Heart left ventricle (tissue), 13 donors: Measurements from ENCODE around the gene TUBA4B.

Experiments used
- CTCF ChIP-seq, 12 donors: fragments of 200-600 bp; sonication (generic) in 4 of 12; IDR thresholded peaks; one replicate each; pipeline versions ENCODE4 v1.5.0 to v1.8.0; 2018 to 2022; ENCODE audit warnings: antibody characterized with exemption in 12 of 12, mild to moderate bottlenecking in 5 of 12
- POLR2A ChIP-seq, 2 donors: fragments of 450-650 bp; IDR thresholded peaks; one replicate each; pipeline ENCODE4 v1.6.1; 2017; ENCODE audit warnings: antibody characterized with exemption in 2 of 2, mild to moderate bottlenecking in 2 of 2, moderate library complexity in 2 of 2
- donor health status: ischemic (EF 13 %, LVEDD 7.1; RV severe dilation, severe dysfunction).
- donor health status: DM: no; HTN: yes; CAD: no.
- donor health status: DM: no; HTN: no; CAD: no.
- donor health status: ischemic (EF 25% LVEDD 6.9; RV normal size, moderate dysfunction).
- donor health status: ischemic (EF 25% LVEDD 5.7; RV mildly dilated, moderate dysfunction).
- donor health status: ischemic (EF 35%, LVEDD 5.7; RV mildly dilated, moderate dysfunction).
- donor health status: nonischemic (EF 11% LVEDD 7.7; RV severe dilation, severe dysfunction).
- donor health status: DM: yes; HTN: yes; CAD: no.
- donor health status: PGD.
- donor health status: ischemic (EF 29% LVEDD 5.4; RV normal size, mild dysfunction).
- donor health status: nonischemic (EF 23%, LVEDD 6.1; RV moderate dilation, normal function).

GRCh38 chr2:219293736-219294231 lies 40.7 kb downstream of the TUBA4B start:
- TF ChIP-seq CTCF (IDR thresholded peaks at IDR 0.05) (no peak), POLR2A (IDR thresholded peaks at IDR 0.05) (no peak)
